ENCODE measurements around the gene NUP50.

Gene NUP50, protein sequence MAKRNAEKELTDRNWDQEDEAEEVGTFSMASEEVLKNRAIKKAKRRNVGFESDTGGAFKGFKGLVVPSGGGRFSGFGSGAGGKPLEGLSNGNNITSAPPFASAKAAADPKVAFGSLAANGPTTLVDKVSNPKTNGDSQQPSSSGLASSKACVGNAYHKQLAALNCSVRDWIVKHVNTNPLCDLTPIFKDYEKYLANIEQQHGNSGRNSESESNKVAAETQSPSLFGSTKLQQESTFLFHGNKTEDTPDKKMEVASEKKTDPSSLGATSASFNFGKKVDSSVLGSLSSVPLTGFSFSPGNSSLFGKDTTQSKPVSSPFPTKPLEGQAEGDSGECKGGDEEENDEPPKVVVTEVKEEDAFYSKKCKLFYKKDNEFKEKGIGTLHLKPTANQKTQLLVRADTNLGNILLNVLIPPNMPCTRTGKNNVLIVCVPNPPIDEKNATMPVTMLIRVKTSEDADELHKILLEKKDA

DNA sequence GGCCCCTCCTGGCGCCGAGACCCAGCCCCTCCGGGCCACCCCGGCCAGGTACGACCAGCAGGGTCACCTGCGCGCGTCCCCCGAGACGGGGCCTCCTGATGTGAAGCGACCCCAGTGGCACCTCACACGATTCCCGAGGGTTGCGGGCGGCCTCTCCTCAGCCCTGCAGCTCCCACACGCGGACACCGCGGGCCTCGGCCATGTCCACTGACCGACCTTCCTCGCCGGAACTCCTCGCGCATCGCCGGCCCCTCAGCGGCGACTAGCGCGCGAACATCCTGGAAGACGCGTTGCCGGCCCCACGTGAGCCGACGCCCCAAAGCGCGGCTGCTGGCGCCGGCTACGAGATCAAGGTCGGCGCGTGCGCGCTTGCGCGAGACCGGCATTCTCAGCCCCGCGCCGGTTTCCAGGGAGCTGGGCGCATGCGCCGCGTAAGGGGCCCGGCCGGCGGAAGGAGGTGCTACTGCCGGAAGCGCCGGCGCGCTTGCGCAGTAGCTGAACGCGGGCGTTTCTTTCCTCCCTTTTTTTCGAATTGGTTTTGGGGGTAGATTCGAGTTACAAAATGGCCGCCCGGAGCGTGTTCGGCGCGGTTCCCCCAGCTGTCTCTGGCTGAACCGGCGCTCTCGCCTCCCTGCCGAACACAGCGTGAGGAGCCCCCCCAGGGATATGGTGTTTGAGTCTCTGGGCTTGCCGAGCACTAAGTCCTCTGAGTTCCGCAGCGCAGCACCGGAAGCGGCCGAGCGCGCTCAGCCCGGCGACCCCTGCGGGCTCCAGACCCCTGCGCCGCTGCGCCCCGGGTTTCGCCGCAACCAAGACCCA lies at the start of gene NUP50:
TSS of gene NUP50 (plus strand) at position 475 of the 819 bp plus-strand sequence. CDS start 4,253 bp downstream, outside the sequence.
- DNase-seq: peak; percentile 95

DNA sequence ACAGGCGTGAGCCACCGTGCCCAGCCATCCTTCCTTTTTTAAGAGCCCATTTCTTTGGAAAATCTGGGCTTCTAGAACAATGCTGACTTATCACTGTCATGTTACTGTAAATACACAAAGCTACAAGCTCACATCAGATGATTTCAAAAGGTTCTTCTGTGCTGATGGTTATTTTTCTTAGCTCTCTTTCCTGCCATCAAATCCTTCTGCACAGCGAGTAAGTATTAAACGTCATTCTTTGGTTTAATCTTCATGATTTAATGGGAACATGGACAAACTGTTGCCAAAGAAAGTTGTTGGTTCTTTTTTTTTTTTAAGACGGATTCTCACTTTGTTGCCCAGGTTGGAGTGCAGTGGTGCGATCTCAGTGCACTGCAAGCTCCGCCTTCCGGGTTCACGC lies 43.3 kb upstream of the NUP50 start:
- no peak for DNase-seq

DNA sequence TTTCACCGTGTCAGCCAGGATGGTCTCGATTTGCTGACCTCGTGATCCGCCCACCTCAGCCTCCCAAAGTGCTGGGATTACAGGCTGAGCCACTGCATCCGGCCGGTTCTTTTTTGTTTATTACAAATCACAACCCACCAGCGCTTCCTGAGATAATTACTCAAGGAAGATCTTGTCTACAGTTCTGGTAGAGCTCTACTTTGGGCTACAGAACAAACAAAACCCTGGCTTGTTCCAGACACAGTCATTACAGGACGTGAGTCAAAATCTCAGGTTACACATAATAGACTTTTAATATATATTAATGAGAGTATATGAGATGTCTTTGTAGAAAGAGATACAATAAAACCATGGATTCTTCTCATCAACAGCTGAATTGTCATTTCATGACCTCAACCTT lies 42.8 kb upstream of the NUP50 start:
- DNase-seq: no peak

DNA sequence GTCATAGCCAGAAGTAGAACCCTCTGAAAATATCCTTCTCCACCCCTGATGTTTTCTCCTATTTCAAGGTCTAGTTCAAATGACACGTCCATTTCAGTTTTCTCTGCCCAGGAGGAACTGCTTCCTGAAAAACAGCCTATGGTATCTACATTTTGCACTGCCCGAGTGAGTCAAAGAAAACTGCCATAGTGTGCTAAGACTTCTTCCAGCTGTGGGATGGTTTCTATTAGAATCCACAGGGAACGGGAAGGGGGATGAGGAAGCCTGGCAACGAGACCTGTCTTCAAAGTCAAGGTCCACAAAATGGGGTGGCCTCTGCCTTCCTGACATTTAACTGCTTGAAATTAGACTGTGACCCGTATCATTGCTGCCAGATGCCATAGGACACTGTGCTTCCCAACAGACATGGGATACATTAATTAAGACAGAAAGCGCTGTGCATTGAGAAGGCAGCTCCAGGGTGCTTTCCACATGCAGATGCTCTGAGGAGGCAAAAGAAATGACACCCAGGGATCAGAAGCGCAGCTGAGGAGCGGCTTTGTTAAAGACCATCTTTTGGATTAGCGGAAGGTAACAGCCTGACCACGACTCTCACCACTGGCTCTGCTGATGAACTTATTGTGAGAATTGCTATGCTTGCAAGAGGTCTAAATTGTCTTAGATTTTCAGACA lies 39.4 kb upstream of the NUP50 start:
- DNase-seq: no peak

DNA sequence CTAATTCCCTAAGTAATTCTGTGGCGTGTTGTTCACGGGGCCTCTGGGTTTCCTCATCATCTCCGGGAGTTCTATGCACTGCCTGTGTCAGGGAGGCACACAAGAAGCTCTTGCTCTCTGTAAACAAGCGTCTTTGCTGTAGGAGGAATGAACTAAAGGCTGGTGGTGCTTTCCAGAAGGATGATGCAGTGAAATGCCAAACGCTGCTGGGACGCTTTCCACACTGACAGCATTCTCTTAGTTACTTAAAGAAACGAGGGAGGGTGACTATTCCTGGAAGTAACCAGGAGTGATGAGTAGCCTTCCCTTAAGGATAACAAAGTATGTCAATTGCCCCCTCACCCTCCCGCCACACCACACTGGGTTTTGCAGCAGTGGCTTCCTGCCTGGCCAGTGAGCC lies 38.5 kb upstream of the NUP50 start:
- DNase-seq: no peak

DNA sequence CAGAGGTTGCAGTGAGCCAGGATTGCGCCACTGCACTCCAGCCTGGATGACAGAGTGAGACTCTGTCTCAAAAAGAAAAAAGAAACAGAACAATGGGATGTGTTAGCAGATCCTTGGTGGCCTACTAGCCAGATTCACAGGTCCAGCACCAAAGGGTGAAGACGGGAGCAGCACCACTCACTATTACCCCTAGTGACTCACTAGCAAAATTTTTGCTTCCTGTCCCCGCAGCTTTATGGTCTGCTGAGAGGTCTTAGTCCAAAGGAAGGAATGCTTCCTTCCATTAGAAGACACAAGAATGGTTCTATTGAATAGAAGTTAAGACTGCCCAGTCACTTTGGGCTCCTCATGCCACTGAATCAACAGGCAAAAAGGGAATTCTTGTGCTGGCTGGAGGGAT lies 35.9 kb upstream of the NUP50 start:
- no peak for DNase-seq

DNA sequence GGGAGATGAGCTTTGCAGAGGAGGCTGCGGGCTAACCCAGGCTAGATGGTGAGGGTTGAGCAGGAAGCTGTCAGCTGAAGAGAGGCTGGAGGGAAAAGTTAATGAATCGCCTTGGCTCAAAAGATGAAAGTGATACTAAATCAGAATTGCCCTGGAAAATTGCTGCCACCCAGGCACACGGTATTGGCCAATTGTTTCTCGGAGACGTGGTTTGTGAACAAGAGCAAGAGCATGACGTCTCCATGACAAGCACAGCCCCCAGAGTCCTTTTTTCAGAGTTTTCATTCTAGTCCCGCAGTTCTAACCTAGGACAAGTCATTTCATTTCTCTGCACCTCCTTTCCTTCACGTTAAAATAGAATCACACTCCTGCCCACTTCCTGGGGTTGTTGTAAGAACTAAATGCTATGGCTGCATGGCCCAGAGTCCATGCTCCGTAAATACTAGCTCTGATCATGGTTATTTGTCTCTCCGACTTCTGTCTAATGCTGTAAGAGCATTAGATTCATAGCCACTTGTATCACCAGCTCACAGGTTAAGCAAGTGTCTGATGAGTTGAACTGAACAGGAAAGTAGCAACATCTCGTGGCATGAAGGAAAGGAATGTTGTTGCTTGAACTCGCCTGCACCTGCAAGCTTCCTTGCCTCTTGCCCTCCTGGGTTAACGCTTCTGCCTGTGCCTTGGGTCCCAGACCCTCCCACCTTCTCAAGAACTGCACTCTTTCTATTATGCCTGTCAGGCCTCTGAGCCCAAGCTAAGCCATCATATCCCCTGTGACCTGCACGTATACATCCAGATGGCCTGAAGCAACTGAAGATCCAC lies 33.8 kb upstream of the NUP50 start:
- no peak for DNase-seq

GRCh38 chr22:45130891-45131290 lies 32.8 kb upstream of the NUP50 start:
- DNase-seq: no peak

GRCh38 chr22:45131749-45132148 lies 32.0 kb upstream of the NUP50 start:
- DNase-seq: no peak

- no peak for DNase-seq
These were observed 29.4 kb upstream of the NUP50 start for GRCh38 chr22:45134313-45134712.

GRCh38 chr22:45136594-45136993 lies 27.1 kb upstream of the NUP50 start:
- no peak for DNase-seq

DNA sequence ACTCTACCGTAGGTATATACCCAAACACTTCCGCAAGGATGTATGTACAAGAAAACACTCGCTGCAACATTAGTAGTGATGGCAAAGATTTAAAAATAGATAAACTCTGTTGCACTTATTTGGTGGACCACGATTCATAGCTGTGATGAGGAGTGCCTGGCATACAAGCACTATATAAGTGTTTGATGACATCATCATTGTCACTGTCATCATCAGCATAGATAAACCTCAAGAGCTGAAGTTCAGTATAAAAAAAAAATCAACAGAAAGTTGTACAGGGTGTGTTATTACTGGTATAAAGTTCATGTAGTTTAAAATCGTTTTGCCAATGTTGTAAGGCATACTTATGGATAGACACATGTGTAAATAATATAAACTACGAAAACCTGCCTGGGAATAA lies 24.0 kb upstream of the NUP50 start:
- no peak for DNase-seq

GRCh38 chr22:45142376-45142775 lies 21.3 kb upstream of the NUP50 start:
- no peak for DNase-seq

DNA sequence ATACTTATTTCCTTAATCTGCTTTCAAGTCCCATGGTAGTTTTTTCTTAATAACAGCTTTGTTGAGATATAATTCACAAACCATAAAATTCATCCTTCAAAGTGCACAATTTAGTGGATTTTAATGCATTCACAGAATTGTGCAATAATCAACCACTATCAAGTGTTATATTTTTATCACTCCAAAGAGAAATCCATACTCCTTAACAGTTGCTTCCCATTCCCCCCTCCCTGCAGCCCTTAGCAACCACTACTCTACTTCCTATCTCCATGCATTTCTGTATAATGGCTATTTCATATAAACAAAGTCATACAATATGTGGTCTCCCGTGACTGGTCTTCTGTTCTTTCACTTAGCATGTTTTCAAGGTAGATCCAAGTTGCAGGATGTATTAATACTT lies 18.8 kb upstream of the NUP50 start:
- no peak for DNase-seq

DNA sequence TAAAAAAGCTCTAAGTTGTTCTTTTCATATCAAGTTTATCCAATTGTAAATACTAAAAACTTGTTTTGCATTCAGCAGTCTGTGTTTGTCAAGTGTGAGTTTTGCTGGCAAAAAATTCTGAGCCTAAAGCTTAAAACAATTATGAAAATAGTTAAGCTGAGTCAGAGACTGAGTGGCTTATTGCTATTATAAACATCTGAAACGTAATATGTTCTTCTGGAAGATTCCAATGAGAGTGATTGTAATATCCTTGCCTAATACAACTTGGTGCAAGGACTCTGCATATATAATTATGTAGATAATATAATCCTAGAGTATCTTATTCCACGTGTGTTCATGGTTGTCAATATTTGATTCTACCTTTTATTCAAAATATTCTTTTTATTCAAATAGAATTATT lies 14.1 kb upstream of the NUP50 start:
- DNase-seq: no peak

- no peak for DNase-seq
These were observed 13.6 kb upstream of the NUP50 start for GRCh38 chr22:45150139-45150538.

DNA sequence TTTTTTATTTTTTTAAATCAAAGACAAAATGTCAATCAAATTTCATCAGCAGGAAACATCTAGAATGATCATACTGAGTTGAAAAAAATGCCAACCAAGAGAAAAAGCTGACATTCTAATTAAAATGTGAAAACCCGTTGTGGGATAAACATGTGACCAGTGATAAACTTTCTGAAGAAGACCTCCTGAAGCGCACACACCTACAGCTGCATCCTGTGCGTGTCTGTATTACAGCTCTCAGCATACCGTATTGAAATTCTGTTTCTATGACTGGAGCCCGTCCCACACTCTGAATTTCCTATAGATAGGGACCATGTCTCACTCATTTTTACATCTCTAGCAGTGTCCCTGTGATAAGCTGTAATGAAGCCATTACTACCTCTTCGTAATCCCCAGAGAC lies 12.2 kb upstream of the NUP50 start:
- no peak for DNase-seq

GRCh38 chr22:45154383-45154782 lies 9.3 kb upstream of the NUP50 start:
- DNase-seq: no peak

DNA sequence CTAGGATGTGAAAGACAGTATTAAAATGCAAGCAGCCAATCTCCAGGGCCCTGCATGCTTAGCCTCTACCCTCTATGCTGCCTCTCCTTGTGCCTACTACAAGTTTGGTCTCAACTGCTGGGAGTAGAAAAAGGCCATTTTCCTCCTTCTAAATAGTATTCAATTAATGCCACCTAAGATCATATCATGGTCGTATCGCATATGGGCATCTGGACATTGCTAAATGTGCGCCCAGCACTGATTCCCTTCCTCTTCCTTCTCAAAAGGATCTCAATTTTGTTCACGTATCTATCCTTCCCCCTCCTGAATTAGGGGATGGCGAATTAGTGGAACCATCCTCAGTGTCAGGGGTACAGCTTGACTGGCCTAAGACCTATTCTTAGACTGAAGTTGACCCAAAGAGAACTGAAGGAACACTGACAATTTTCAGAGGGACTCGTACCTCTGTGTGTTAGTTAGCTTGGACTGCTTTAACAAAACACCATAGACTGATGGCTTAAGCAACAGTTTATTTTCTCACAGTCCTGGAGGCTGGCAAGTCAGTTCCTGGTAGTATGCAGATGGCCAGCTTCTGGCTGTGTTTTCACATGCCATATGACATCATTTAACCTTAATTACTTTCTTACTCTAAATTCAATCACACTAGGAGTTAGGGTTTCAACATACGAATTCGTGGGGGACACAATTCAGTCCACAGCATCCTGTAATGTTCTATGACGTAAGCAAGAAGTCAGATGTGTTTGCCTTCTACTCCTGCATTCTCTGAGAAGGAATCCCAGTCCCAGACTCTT lies 8.5 kb upstream of the NUP50 start:
- no peak for DNase-seq

DNA sequence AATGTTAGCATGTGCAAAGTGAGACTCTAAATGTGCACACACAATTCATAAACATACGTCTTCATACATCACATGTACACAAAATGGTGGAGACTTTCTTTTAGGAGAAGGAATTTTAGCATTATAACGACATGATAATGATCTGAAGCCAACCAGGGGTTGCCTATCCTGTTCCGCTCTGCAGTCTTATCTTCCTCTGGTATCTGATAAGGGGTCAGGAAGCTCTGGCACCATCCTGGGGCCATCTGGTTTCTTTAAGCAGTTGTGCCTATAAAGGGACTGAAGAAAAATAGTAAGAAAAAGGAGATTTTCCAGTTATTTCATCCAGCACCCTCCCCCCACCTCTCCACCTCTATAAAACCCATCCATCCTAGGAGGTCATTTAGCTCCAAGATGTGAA lies 5.8 kb upstream of the NUP50 start:
- no peak for DNase-seq

DNA sequence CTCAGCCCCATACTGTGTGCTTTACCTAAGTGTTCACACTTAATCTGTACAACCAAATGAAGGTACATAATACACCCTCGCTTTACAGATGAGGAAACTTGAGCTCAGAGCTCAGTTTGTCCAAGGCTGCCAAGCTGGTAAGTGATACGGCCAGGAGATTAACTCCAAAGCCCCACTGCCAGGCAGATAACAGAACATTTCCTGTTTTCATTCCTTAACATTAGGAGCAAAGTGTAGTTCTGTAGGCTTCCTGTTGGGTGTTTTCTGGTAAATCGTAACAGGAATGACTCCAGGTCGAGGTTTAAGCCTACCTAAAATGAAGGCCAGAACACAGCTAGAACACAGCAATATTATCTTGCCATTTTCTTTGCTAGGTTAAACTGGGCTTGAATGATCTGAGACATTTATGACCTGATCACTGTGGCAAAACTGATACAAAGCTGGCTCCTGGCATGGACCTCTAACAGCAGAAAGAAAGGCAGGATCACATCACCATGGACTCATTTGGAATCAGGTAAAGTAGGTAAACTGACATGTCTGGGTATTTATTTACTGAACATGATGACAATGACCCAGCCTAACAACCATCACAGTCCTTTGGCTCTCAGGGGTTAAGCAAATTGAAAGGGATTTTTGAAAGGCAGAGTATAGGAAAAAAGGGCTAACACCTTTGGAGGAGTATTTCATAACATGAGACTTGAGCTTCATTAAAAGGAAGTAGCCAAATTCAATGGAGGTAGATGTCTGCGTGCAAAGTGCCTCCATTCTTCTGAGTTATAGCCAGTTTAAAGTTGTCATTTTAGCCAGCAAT lies 3.9 kb upstream of the NUP50 start:
- no peak for DNase-seq
